Endothelial cell of umbilical vein (primary cell): ENCODE data around the gene WDR6. TPM values are rescaled to one million over a fixed set of nuclear protein-coding genes. Genes with fewer than 3 reads are reported as not detected.

ENCODE experiments used
- BruUV-seq: library from RNA; stranded (reverse); fragments of 400-500 nt; replicated peaks from 2 replicates; lab custom pipeline; 2021; lab: Mats Ljungman, UMichigan
- CTCF ChIA-PET: fragments of 300-600, 350-600 bp; sonication (Branson Sonifier 250); formaldehyde crosslinking; loops from one replicate; lab custom pipeline; 2021; ENCODE audit warnings: antibody characterized with exemption, inconsistent platforms; lab: Charles Lee
- POLR2A ChIA-PET: fragments of 300-600, 350-600 bp; sonication (Branson Sonifier 250); formaldehyde crosslinking; loops from one replicate; lab custom pipeline; 2021; ENCODE audit warnings: antibody characterized with exemption, inconsistent platforms; lab: Charles Lee
- DNase-seq: peaks from one replicate; pipeline ENCODE4 v3.0.0-alpha.2; 2011; ENCODE audit warnings: low read depth, low spot score
- FAIRE-seq: peaks from 2 replicates; lab custom pipeline; 2011; peaks lifted over from hg19 to GRCh38; lab: Jason Lieb, UNC
- H2AFZ ChIP-seq: 2 replicates; pipeline ENCODE4 v1.6.0; 2012; ENCODE audit warnings: low read depth, low read length, control low read depth, inconsistent platforms
- H3K27ac ChIP-seq: 2 replicates; pipeline ENCODE4 v1.5.1; 2011; ENCODE audit warnings: low read depth, mild to moderate bottlenecking, control low read depth, low read length, moderate library complexity; ENCODE audit not compliant: insufficient read depth
- H3K27me3 ChIP-seq, 2 experiments: 2 replicates each; pipeline versions ENCODE4 v1.6.0 to v1.6.1; 2011; ENCODE audit warnings: low read length in 2 of 2, mixed read lengths in 1 of 2; ENCODE audit not compliant: control insufficient read depth in 2 of 2, insufficient read depth in 2 of 2
- H3K36me3 ChIP-seq, 2 experiments: 2 replicates in 1 of 2; 3 replicates in 1 of 2; pipeline ENCODE4 v1.5.1; 2011; ENCODE audit warnings: low read length in 2 of 2, mild to moderate bottlenecking in 1 of 2, moderate library complexity in 1 of 2; ENCODE audit not compliant: control insufficient read depth in 2 of 2, insufficient read depth in 2 of 2; ENCODE audit errors: extremely low read depth in 1 of 2
- H3K4me1 ChIP-seq: 3 replicates; pipeline ENCODE4 v1.5.1; 2011; ENCODE audit warnings: mild to moderate bottlenecking, low read length; ENCODE audit not compliant: control insufficient read depth, insufficient read depth; ENCODE audit errors: extremely low read depth
- H3K4me2 ChIP-seq: 2 replicates; pipeline ENCODE4 v1.6.1; 2011; ENCODE audit warnings: low read length, control low read depth, mixed read lengths; ENCODE audit not compliant: insufficient read depth
- H3K4me3 ChIP-seq, 3 experiments: fragments of 200-600 bp in 1 of 3; sonication (generic), shearing (Covaris generic) in 1 of 3; replicated peaks in 1 of 3; 2 replicates each; pipeline ENCODE4 v1.5.1; 2011 to 2016; ENCODE audit warnings: control low read depth in 3 of 3, low read length in 3 of 3, mild to moderate bottlenecking in 2 of 3, inconsistent platforms in 1 of 3, low read depth in 1 of 3, moderate library complexity in 1 of 3; ENCODE audit not compliant: insufficient read depth in 1 of 3
- H3K79me2 ChIP-seq: 2 replicates; pipeline ENCODE4 v1.6.0; 2012; ENCODE audit warnings: low read length, inconsistent platforms; ENCODE audit not compliant: control insufficient read depth, insufficient read depth
- H3K9ac ChIP-seq: replicated peaks from 2 replicates; pipeline ENCODE3; 2011; ENCODE audit warnings: low read length, control low read depth; ENCODE audit not compliant: insufficient read depth; ENCODE audit errors: extremely low read depth
- H3K9me1 ChIP-seq: replicated peaks from 3 replicates; pipeline ENCODE4 v1.6.0; 2011; ENCODE audit warnings: mild to moderate bottlenecking, low read length; ENCODE audit not compliant: control insufficient read depth, insufficient read depth; ENCODE audit errors: extremely low read depth
- H3K9me3 ChIP-seq: replicated peaks from 2 replicates; pipeline ENCODE4 v1.5.1; 2012; ENCODE audit warnings: low read length, inconsistent platforms; ENCODE audit not compliant: control insufficient read depth, insufficient read depth
- H4K20me1 ChIP-seq: replicated peaks from 2 replicates; pipeline ENCODE3; 2011; ENCODE audit warnings: mild to moderate bottlenecking, low read length; ENCODE audit not compliant: control insufficient read depth, insufficient read depth; ENCODE audit errors: extremely low read depth
- CTCF ChIP-seq, 2 donors: IDR thresholded peaks; 1 replicate in 1 of 2; 2 replicates in 1 of 2; pipeline ENCODE4 v1.5.1; 2011; ENCODE audit warnings: low read length in 2 of 2, mild to moderate bottlenecking in 2 of 2, moderate library complexity in 2 of 2, control low read depth in 1 of 2, inconsistent platforms in 1 of 2, low read depth in 1 of 2; ENCODE audit not compliant: insufficient read depth in 1 of 2; ENCODE audit errors: extremely low read depth in 1 of 2
- MYC ChIP-seq: IDR thresholded peaks from one replicate; pipeline ENCODE4 v1.6.1; 2011; ENCODE audit warnings: mild to moderate bottlenecking, low read depth, low read length
- POLR2A ChIP-seq: IDR thresholded peaks from 2 replicates; pipeline ENCODE4 v1.6.1; 2012; ENCODE audit warnings: low read depth, mild to moderate bottlenecking, control low read depth, low read length
- dilution Hi-C: fragments of 300-500 bp; cut with MboI; formaldehyde crosslinking; loops from one replicate; pipeline ENCODE4 v1.15.0; 2019; ENCODE audit warnings: low sequenced_read_pairs; ENCODE audit not compliant: extremely low pct_ligation_motif_present
- intact Hi-C: fragments of 100-400 bp; cut with micrococcal nuclease; formaldehyde crosslinking; loops from one replicate; pipeline ENCODE4 v1.10.0; 2022
- polyA plus RNA-seq, 4 experiments: library from polyadenylated mRNA; depleted of rRNA in 3 of 4; stranded (reverse) in 3 of 4; unstranded in 1 of 4; fragments of >200 nt; gene quantifications; 2 replicates each; pipeline versions ENCODE4 v1.2.1 to v1.2.3, GENCODE V29; 2011 to 2012; ENCODE audit warnings: missing spikeins in 1 of 4
- total RNA-seq: library from RNA; stranded (reverse); gene quantifications from 2 replicates; pipeline ENCODE4 v1.2.3, GENCODE V29; 2021

The WDR6 gene
- total and polyA plus RNA-seq, 2 donors (not counting 3 experiments of a cell fraction or from before 2014, with no cell fraction given): 192 to 319 TPM

- CTCF ChIA-PET: interaction anchor here (2.0 kb wide), 1 partner anchor 39 kb away, joined by 6 read pairs; no protein-coding TSS in a partner anchor
- Histone ChIP-seq H4K20me1 (no peaks in the 10 kb centered on the region), H2AFZ (no peak overlapping the region), H3K4me2 (no peak overlapping the region), H3K9ac (no peak overlapping the region), H3K36me3 (peaks cover 13 to 34% of the 10 kb centered on the region in 2 experiments), H3K27me3 (no peaks in the 10 kb centered on the region), H3K4me1 (peaks cover 20% of the 10 kb centered on the region), H3K4me3 (no peak overlapping the region), H3K27ac (no peak overlapping the region), H3K79me2 (peaks cover 46% of the 10 kb centered on the region), H3K9me1 (no peaks in the 10 kb centered on the region), H3K9me3 (no peaks in the 10 kb centered on the region)
- BruUV-seq: no TSS peak
- POLR2A ChIA-PET: interaction anchor here (2.4 kb wide), 1 partner anchor 19 kb away, joined by 10 read pairs; the partner anchor contains the start of gene WDR6
- intact Hi-C loops (no loop called here), dilution Hi-C loops (no loop called here)
- FAIRE-seq (no peak), DNase-seq (no peak)
- TF ChIP-seq CTCF (IDR thresholded peaks at IDR 0.05; ENCODE audit: extremely low read depth in 1 of 2, insufficient read depth in 1 of 2, low read depth in 1 of 2, low read length in 2 of 2): no peak
- peak; percentile 35 for TF ChIP-seq POLR2A
These were observed 19.3 kb downstream of the WDR6 start for GRCh38 chr3:49026536-49026935.

- FAIRE-seq (no peak), DNase-seq (no peak)
- BruUV-seq: no TSS peak
- Histone ChIP-seq H3K9me1 (no peaks in the 10 kb centered on the region), H3K9ac (no peak overlapping the region), H4K20me1 (no peaks in the 10 kb centered on the region), H3K79me2 (peaks cover 41% of the 10 kb centered on the region), H2AFZ (no peak overlapping the region), H3K4me1 (peaks cover 18% of the 10 kb centered on the region), H3K27me3 (no peaks in the 10 kb centered on the region), H3K27ac (no peak overlapping the region), H3K36me3 (peaks cover 21 to 45% of the 10 kb centered on the region in 2 experiments), H3K4me3 (no peak overlapping the region), H3K4me2 (no peak overlapping the region), H3K9me3 (no peaks in the 10 kb centered on the region)
- intact Hi-C loops: no loop called here
- ChIA-PET POLR2A (no interaction called here), CTCF (interaction anchor here (2.3 kb wide), 1 partner anchor 40 kb away, joined by 19 read pairs; no protein-coding TSS in a partner anchor)
- dilution Hi-C loops: no loop called here
- no peak for TF ChIP-seq MYC
- peak; percentile 59 for TF ChIP-seq POLR2A
These were observed 20.4 kb downstream of the WDR6 start for GRCh38 chr3:49027634-49028033.
